Thyroid gland (tissue), 4 donors: ENCODE results near the gene MCAT. TPM values are rescaled to one million over a fixed set of nuclear protein-coding genes. Genes with fewer than 3 reads are reported as not detected.
A peak's percentile ranks its signal among the peaks of the same experiment; 100 is the strongest.

ENCODE experiments used
- DNase-seq, 2 donors: peaks; one replicate each; pipeline ENCODE4 v3.0.0-alpha.2; 2019
- H3K27ac ChIP-seq, 3 donors: fragments of 200-600 bp; sonication (generic); 1 replicate in 2 of 3; 2 replicates in 1 of 3; pipeline ENCODE4 v1.5.1; 2016 to 2019; ENCODE audit warnings: mild to moderate bottlenecking in 1 of 3, moderate library complexity in 1 of 3
- H3K27me3 ChIP-seq: fragments of 200-600 bp; sonication (generic); one replicate; pipeline ENCODE4 v1.5.1; 2019
- H3K36me3 ChIP-seq, 2 donors: fragments of 200-600 bp; sonication (generic); one replicate each; pipeline ENCODE4 v1.5.1; 2016 to 2019
- H3K4me1 ChIP-seq, 2 donors: fragments of 200-600 bp; sonication (generic); one replicate each; pipeline ENCODE4 v1.5.1; 2017 to 2019
- H3K4me3 ChIP-seq, 3 donors: fragments of 200-600 bp; sonication (generic); replicated peaks in 1 of 3; 1 replicate in 2 of 3; 2 replicates in 1 of 3; pipeline ENCODE4 v1.5.1; 2016; ENCODE audit warnings: mild to moderate bottlenecking in 1 of 3
- H3K9me3 ChIP-seq: fragments of 200-600 bp; sonication (generic); one replicate; pipeline ENCODE4 v1.5.1; 2017
- POLR2A ChIP-seq, 2 donors: fragments of 450-650 bp; IDR thresholded peaks; one replicate each; pipeline ENCODE4 v1.6.1; 2017; ENCODE audit warnings: antibody characterized with exemption in 2 of 2, mild to moderate bottlenecking in 2 of 2, moderate library complexity in 1 of 2
- WGBS, 2 donors: methylation state at CpG; one replicate each; pipeline ENCODE4 v1.1.5; 2017; 5-methylcytosine and 5-hydroxymethylcytosine counted together
- intact Hi-C: fragments of 100-400 bp; cut with DNase I; formaldehyde crosslinking; loops from one replicate; pipeline ENCODE4 v1.15.1; 2023
- total RNA-seq, 4 donors: library from RNA; depleted of rRNA; stranded (reverse); fragments of >200 nt; gene quantifications; one replicate each; pipeline ENCODE4 v1.2.3, GENCODE V29; 2016
- TF ChIP-seq, protein P1 (sequence below), 6 experiments: fragments of 200-600 bp in 3 of 6; fragments of 450-650 bp in 3 of 6; sonication (generic) in 3 of 6; IDR thresholded peaks; one replicate each; pipeline ENCODE4 v1.5.1; 2016 to 2019; ENCODE audit warnings: antibody characterized with exemption in 6 of 6, mild to moderate bottlenecking in 2 of 6, inconsistent platforms in 1 of 6, moderate library complexity in 1 of 6

Gene MCAT
- total RNA-seq, 4 donors from 2014 or later, result 28.4 to 48.5 (median 38.3) TPM

DNA sequence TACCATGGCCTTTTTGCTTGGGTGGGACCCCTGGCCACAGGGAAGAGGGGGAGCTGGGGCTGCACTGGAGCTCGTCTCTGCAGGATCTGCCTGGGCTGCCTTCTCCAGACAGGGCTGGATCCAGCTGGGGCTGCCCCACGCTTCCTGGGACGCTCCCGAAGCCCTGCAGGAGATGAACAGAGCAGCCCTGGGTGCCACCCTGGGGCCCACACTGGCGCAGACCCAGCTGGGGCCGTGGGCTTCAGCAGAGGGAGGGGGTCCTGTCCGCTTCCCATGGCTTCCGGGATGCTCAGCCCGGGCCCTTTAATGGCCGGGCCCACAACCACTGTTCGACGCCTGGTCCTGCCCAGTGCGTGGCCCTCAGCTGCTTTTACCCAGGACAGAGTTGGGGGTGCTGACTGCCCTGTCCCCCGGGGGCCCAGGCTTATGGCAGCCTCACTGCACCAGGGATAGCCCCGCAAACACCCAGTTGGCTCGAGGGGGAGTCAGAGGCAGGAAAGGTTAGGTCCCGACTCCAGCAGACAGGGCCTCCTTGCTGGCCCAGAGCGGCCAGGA is 20.1 kb upstream of the MCAT start:
- TF ChIP-seq, protein P1, sequence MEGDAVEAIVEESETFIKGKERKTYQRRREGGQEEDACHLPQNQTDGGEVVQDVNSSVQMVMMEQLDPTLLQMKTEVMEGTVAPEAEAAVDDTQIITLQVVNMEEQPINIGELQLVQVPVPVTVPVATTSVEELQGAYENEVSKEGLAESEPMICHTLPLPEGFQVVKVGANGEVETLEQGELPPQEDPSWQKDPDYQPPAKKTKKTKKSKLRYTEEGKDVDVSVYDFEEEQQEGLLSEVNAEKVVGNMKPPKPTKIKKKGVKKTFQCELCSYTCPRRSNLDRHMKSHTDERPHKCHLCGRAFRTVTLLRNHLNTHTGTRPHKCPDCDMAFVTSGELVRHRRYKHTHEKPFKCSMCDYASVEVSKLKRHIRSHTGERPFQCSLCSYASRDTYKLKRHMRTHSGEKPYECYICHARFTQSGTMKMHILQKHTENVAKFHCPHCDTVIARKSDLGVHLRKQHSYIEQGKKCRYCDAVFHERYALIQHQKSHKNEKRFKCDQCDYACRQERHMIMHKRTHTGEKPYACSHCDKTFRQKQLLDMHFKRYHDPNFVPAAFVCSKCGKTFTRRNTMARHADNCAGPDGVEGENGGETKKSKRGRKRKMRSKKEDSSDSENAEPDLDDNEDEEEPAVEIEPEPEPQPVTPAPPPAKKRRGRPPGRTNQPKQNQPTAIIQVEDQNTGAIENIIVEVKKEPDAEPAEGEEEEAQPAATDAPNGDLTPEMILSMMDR (IDR thresholded peaks at IDR 0.05), result no peak
- TF ChIP-seq POLR2A (IDR thresholded peaks at IDR 0.05), result no peak
- Histone ChIP-seq H3K27me3 (no peaks in the 10 kb centered on the region), H3K4me3 (no peak overlapping the region), H3K36me3 (peaks cover 0 to 5% of the 10 kb centered on the region in 2 donors), H3K27ac (no peak overlapping the region), H3K9me3 (no peaks in the 10 kb centered on the region), H3K4me1 (peaks cover 14 to 27% of the 10 kb centered on the region in 2 donors)
- DNase-seq, result no peak
- intact Hi-C loops, result no loop called here
- WGBS, 2 donors, result 89 to 92% methylated on average over 11 to 14 of the region's 18 CpGs

DNA sequence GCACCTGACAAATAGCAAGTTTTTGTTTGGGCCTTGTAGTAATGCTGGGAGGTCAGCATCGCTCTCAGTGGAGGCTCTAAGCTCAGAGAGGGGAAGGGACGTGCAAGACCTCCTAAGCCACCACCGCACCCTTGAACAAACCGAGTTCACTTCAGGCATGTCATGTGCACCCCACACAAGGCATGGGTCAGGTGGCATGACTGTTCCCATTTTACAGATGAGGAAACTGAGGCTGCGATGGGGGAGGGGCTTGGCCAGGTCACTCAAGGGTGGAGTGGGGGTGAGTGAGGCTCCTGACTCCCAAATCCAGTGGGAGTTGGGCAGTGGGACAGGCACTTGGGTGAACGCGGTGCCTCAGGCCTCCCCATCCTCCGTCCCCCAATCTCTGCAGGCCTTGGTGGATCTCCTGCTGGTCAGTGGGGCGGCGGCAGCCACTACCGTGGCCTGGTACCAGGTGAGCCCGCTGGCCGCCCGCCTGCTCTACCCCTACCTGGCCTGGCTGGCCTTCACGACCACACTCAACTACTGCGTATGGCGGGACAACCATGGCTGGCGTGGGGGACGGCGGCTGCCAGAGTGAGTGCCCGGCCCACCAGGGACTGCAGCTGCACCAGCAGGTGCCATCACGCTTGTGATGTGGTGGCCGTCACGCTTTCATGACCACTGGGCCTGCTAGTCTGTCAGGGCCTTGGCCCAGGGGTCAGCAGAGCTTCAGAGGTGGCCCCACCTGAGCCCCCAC is 19.4 kb upstream of the MCAT start:
- H3K36me3 ChIP-seq, result peaks cover 0 to 3% of the 10 kb centered on the region in 2 donors
- WGBS, 2 donors, result 93 to 100% methylated on average over 10 to 17 of the region's 24 CpGs
- no peak overlapping the region for H3K27ac ChIP-seq
- no peak for TF ChIP-seq POLR2A (IDR thresholded peaks at IDR 0.05)
- TF ChIP-seq, protein P1 (IDR thresholded peaks at IDR 0.05), result no peak
- intact Hi-C loops, result no loop called here
- H3K27me3 ChIP-seq, result no peaks in the 10 kb centered on the region
- H3K4me1 ChIP-seq, result peaks cover 14 to 27% of the 10 kb centered on the region in 2 donors
- H3K9me3 ChIP-seq, result no peaks in the 10 kb centered on the region
- no peak overlapping the region for H3K4me3 ChIP-seq
- no peak for DNase-seq

DNA sequence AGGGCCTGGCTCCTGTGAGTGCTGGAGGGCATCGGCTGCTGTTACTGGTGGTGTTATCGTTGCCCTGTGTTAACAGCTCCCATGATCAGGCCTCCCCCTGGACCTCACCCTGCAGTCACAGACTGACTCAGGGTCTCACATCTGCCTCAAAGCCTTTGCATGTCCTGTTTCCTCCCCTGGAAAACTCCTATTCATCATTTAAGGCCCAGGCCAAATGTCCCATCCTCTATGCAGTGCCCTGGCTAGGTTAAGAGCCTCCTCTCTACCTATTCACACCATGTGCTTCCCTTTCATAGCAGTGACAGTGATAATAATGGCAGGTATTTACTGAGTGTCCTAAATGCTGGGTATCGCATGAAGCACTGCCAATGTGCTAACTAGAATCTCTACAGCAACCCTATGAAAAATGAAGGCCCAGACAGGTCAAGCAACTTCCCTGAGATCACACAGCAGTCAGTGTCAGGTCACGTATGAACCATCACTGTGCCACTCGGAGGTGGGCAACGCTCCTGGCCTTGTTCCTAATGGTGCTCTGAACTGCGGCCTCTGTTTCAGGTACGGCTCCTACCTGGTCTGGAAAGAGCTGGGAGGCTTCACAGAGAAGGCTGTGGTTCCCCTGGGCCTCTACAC is 17.4 kb upstream of the MCAT start:
- Histone ChIP-seq H3K9me3 (no peaks in the 10 kb centered on the region), H3K36me3 (no peaks in the 10 kb centered on the region), H3K4me1 (peaks cover 14 to 27% of the 10 kb centered on the region in 2 donors), H3K27me3 (no peaks in the 10 kb centered on the region), H3K4me3 (no peak overlapping the region), H3K27ac (no peak overlapping the region)
- TF ChIP-seq, protein P1 (IDR thresholded peaks at IDR 0.05), result no peak
- TF ChIP-seq POLR2A (IDR thresholded peaks at IDR 0.05), result no peak
- no peak for DNase-seq
- WGBS, 2 donors, result 96 to 97% methylated on average over 8 of the region's 8 CpGs
- intact Hi-C loops, result no loop called here

DNA sequence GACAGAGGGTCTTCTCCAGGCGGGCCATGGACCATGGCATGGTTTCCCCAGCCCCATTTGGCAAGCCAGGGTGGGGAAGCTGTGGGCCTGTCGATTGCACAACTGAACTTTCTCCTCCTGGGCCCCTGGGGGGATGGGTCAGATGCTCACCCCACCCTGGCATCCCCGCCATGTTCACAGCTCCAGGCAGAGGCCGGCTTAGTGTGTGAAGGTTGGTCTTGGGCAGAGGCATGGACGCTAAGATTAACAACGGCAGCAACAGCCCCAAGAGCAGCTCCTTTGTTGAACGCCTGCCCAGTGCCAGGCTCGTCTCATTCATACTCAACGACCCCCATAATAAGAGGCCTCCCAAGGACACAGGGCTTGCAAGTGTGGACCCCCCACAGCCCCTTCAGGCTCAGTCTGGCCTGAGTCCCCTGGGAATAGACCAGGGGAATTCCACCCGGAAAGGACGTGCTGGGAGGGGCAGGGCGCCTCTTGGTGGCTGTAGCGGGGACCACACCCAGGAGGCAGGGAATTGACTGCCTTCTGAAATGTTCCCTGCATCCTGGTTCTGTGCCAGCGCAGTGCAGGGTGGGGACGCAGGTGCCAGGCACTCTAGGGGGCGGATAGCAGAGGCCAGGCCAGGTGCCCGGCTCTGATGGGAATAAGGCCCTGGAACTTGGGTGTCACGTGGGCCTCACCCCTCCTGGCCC is 16.4 kb upstream of the MCAT start:
- peak; percentile 20 to 23 for DNase-seq
- WGBS, 2 donors, result 65 to 84% methylated on average over 7 to 15 of the region's 18 CpGs
- Histone ChIP-seq H3K36me3 (no peaks in the 10 kb centered on the region), H3K9me3 (no peaks in the 10 kb centered on the region), H3K27ac (no peak overlapping the region), H3K27me3 (no peaks in the 10 kb centered on the region), H3K4me3 (no peak overlapping the region), H3K4me1 (peaks cover 8 to 18% of the 10 kb centered on the region in 2 donors)
- intact Hi-C loops, result no loop called here
- no peak for TF ChIP-seq POLR2A (IDR thresholded peaks at IDR 0.05)
- TF ChIP-seq, protein P1 (IDR thresholded peaks at IDR 0.05), result no peak
